Lower lobe of right lung (tissue), 2 donors: ENCODE data around the gene TST. TPM values are rescaled to one million over a fixed set of nuclear protein-coding genes. Genes with fewer than 3 reads are reported as not detected.

Source experiments
- ATAC-seq, 2 donors: fragments of 200-7000 bp; cut with Tn5 transposase; one replicate each; pipeline ENCODE4 v1.9.1; 2020 to 2022; ENCODE audit warnings: mild to moderate bottlenecking in 2 of 2, moderate library complexity in 2 of 2
- DNase-seq: peaks from one replicate; pipeline ENCODE4 v3.0.0-alpha.2; 2020
- H3K27ac ChIP-seq: fragments of 200-600 bp; one replicate; pipeline ENCODE4 v1.8.0; 2022
- H3K27me3 ChIP-seq: fragments of 200-600 bp; one replicate; pipeline ENCODE4 v1.8.0; 2022; ENCODE audit warnings: low read depth
- H3K36me3 ChIP-seq: fragments of 200-600 bp; one replicate; pipeline ENCODE4 v1.8.0; 2022; ENCODE audit warnings: mild to moderate bottlenecking
- H3K4me1 ChIP-seq: fragments of 200-600 bp; one replicate; pipeline ENCODE4 v1.8.0; 2022
- H3K4me3 ChIP-seq: fragments of 200-600 bp; one replicate; pipeline ENCODE4 v1.8.0; 2022; ENCODE audit warnings: mild to moderate bottlenecking
- H3K9me3 ChIP-seq: fragments of 200-600 bp; one replicate; pipeline ENCODE4 v1.8.0; 2022
- intact Hi-C: fragments of 100-400 bp; cut with DNase I; formaldehyde crosslinking; loops from one replicate; pipeline ENCODE4 v1.11.0; 2022
- total RNA-seq: library from RNA; stranded (reverse); fragmentation: NEBNext Ultra II Directional; extraction: Animal tissue kit (Norgen Biotek cat#: 25700); gene quantifications from one replicate; pipeline ENCODE4 v1.2.1, GENCODE V29; 2021
- TF ChIP-seq, protein P1 (sequence below): fragments of 200-600 bp; IDR thresholded peaks from one replicate; pipeline ENCODE4 v1.8.0; 2022; ENCODE audit warnings: antibody characterized with exemption, mild to moderate bottlenecking
- donor health status: DM: no; HTN: yes; CAD: no; lungs with severe emphysema.

TST gene
- total RNA-seq, 1 donor from 2014 or later: 48.3 TPM

DNA sequence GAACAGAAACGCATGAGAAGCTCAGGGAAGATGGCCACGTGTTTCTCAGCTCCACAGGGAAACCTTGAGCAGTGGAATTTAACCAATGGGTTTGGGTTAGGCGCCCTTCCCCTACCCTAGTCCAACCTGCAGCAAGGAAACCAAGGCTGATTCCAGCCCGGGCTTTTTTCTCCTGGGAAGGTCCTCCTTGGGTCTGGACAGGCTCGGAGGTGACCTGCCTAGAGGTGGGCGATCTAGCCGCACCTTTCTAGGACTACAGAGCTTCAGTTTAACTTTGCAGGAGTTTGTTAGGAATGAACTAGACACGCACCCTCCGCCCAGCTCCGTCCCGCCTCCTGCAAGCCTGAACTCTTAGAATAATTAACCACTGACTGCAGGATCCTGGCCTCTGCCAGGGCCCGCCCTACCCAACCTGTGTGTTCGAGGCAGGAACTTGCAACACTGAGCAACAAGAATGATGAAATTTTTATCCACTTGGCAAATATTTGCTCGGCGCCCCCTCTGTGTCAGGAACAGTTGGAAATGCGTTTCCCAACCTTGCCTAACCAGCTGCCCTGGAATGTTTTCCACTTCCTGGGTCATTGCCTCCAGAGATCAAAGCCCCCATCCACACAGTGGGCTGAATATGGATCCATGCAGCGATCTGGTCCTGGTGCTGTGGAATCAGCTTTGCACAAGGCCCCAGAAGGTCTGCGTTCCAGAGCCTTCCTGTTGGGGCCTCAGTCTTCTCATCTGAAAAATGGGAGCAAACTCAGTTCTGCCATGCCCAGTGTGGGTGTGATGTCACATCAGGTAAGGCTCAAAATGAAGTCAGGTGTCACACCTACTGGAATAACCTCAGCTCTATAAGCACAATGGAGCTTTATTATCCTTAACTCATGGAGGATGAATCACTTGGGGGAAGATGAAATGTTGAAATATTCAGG lies 13.6 kb upstream of the TST start:
- H3K36me3 ChIP-seq: peaks cover 30% of the 10 kb centered on the region
- H3K9me3 ChIP-seq: no peaks in the 10 kb centered on the region
- intact Hi-C loops: no loop called here
- DNase-seq (peak; percentile 88), ATAC-seq (peak; percentile 93 to 95)
- H3K27ac ChIP-seq: peak overlapping the region; percentile 62
- H3K4me1 ChIP-seq: peaks cover 43% of the 10 kb centered on the region
- peaks cover 5% of the 10 kb centered on the region for H3K27me3 ChIP-seq
- TF ChIP-seq, protein P1, sequence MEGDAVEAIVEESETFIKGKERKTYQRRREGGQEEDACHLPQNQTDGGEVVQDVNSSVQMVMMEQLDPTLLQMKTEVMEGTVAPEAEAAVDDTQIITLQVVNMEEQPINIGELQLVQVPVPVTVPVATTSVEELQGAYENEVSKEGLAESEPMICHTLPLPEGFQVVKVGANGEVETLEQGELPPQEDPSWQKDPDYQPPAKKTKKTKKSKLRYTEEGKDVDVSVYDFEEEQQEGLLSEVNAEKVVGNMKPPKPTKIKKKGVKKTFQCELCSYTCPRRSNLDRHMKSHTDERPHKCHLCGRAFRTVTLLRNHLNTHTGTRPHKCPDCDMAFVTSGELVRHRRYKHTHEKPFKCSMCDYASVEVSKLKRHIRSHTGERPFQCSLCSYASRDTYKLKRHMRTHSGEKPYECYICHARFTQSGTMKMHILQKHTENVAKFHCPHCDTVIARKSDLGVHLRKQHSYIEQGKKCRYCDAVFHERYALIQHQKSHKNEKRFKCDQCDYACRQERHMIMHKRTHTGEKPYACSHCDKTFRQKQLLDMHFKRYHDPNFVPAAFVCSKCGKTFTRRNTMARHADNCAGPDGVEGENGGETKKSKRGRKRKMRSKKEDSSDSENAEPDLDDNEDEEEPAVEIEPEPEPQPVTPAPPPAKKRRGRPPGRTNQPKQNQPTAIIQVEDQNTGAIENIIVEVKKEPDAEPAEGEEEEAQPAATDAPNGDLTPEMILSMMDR: no peak
- peak overlapping the region; percentile 9 for H3K4me3 ChIP-seq

DNA sequence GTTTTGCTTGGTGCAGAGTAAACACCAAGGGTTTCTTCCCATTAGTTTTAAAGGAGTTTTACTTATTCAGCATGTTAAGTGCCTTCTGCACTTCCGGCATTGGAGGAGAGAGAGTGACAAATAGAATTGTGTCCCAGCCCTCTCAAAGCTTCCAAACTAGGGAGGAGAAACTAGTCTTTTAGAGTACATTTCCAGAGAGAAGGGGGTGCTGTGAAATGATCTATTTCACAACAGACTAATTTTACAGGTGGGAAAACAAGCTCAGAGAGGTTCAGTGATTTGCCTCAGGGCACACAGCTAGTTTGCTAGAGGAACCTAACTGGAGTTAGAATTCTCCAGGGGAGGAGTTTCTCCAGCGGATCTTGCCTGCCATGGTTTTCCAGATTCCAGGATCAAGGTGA lies 12.9 kb upstream of the TST start:
- peaks cover 36% of the 10 kb centered on the region for H3K4me1 ChIP-seq
- DNase-seq: no peak
- peak; percentile 63 to 67 for ATAC-seq
- H3K9me3 ChIP-seq: no peaks in the 10 kb centered on the region
- H3K36me3 ChIP-seq: peaks cover 37% of the 10 kb centered on the region
- no peaks in the 10 kb centered on the region for H3K27me3 ChIP-seq
- H3K27ac ChIP-seq: peak overlapping the region; percentile 62
- H3K4me3 ChIP-seq: peak overlapping the region; percentile 9
- intact Hi-C loops: no loop called here
- TF ChIP-seq, protein P1: no peak

DNA sequence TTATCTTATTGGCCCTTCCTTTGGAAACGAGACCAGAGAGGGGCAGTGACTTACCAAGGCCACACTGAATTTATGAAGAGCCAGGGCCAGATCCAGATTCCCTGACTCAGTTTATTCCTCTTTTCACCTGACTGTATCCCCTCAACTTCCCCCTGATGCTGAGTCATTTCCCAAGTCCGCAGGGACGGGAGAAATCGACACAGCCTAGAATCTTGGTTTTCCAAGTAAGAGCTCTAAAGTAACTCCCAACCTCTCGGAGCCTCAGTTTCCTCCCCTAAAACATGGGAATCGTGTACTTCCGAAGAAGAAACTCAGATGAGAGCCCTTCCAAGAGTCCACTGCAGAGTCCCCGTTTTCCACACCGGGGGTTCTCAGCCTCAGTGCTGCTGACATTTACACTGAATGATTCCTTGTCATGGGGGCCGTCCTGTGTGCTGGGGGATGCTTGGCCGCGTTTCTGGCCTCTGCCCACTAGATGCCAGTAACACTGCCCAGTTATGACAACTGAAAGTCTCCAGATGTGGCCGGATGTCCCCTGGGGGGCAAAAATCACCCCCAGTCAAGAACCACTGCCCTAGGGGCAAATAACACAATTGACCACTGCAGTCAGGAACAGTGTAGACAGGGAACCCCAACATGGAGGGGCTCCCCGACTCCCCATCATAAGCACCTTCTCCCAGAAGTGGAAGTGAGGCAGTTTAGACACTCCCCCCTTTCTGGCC lies 11.5 kb upstream of the TST start:
- Histone ChIP-seq H3K4me1 (peaks cover 35% of the 10 kb centered on the region), H3K36me3 (peaks cover 51% of the 10 kb centered on the region), H3K27ac (peak overlapping the region; percentile 18), H3K4me3 (no peak overlapping the region), H3K27me3 (no peaks in the 10 kb centered on the region), H3K9me3 (no peaks in the 10 kb centered on the region)
- ATAC-seq (no peak), DNase-seq (no peak)
- intact Hi-C loops: no loop called here
- TF ChIP-seq, protein P1: no peak

DNA sequence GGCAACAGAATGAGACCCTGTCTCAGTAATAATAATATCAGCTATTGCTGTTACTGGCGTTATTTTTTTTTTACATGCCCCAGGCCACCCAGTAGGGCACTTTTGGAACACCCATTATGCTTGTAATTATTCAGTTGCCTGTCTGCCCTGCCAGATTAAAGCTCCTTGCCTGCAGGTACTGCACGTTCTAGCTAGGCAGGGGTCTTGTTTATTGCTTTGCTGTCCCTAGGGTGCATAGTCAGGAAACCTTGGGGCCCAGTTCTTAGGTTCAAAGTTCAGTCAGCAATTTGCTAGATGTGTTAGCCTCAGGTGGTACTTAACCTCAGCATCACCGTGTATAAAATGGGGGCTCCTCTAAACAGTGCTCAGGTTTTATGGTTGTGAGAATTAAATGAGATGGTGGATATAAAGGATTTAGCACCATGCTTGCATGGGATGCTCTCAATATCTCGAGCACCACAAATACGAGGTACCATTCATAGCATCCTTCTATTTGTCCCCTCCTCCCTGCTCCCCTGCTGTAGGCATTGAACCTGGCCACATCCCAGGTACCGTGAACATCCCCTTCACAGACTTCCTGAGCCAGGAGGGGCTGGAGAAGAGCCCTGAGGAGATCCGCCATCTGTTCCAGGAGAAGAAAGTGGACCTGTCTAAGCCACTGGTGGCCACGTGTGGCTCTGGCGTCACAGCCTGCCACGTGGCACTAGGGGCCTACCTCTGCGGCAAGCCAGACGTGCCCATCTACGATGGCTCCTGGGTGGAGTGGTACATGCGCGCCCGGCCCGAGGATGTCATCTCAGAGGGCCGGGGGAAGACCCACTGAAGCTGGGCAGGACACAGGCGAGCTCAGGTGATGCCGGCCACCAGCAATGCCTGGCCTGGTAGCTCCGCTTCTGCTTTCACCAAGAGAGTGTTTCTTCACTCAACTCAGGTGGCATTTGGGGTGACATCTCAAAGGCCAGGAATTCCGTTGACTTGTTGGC lies 9.7 kb upstream of the TST start:
- Histone ChIP-seq H3K36me3 (peaks cover 68% of the 10 kb centered on the region), H3K4me1 (peaks cover 36% of the 10 kb centered on the region), H3K27ac (no peak overlapping the region), H3K27me3 (no peaks in the 10 kb centered on the region), H3K4me3 (no peak overlapping the region), H3K9me3 (no peaks in the 10 kb centered on the region)
- no peak for DNase-seq
- ATAC-seq: no peak
- TF ChIP-seq, protein P1: no peak
- intact Hi-C loops: no loop called here

- ATAC-seq (no peak), DNase-seq (no peak)
- no peak overlapping the region for H3K4me3 ChIP-seq
- intact Hi-C loops: no loop called here
- TF ChIP-seq, protein P1: no peak
- H3K27me3 ChIP-seq: no peaks in the 10 kb centered on the region
- H3K9me3 ChIP-seq: no peaks in the 10 kb centered on the region
- peaks cover 68% of the 10 kb centered on the region for H3K36me3 ChIP-seq
- H3K27ac ChIP-seq: no peak overlapping the region
- peaks cover 30% of the 10 kb centered on the region for H3K4me1 ChIP-seq
These were observed 8.3 kb upstream of the TST start for GRCh38 chr22:37027556-37027955.
